WTC11 (cell line): ENCODE measurements around the gene FIGNL2. TPM values are rescaled to one million over a fixed set of nuclear protein-coding genes. Genes with fewer than 3 reads are reported as not detected.

ENCODE experiments used
- ATAC-seq: fragments of 200-7000 bp; cut with Tn5 transposase; 2 replicates; pipeline ENCODE4 v1.10.0; 2021; ENCODE audit warnings: mild to moderate bottlenecking, moderate library complexity
- CTCF ChIA-PET: fragments of 300-600 bp; sonication (Branson Sonifier 250); formaldehyde crosslinking; loops from one replicate; lab custom pipeline; 2021; ENCODE audit warnings: antibody characterized with exemption; lab: Charles Lee
- POLR2A ChIA-PET: fragments of 350-600 bp; sonication (Branson Sonifier 250); formaldehyde crosslinking; loops from one replicate; lab custom pipeline; 2021; ENCODE audit warnings: antibody characterized with exemption; lab: Charles Lee
- DNase-seq: peaks from one replicate; pipeline ENCODE4 v3.0.0; 2021; ENCODE audit warnings: low spot score
- H3K27ac Mint-ChIP-seq: 2 replicates; pipeline ENCODE4 v1.8.0; 2021; ENCODE audit warnings: mixed read lengths
- H3K27me3 Mint-ChIP-seq: 2 replicates; pipeline ENCODE4 v1.8.0; 2021; ENCODE audit warnings: low read depth, mild to moderate bottlenecking, moderate library complexity, mixed read lengths
- H3K36me3 Mint-ChIP-seq: 2 replicates; pipeline ENCODE4 v1.8.0; 2021; ENCODE audit warnings: mixed read lengths
- H3K4me1 Mint-ChIP-seq: 2 replicates; pipeline ENCODE4 v1.8.0; 2022; ENCODE audit warnings: mixed read lengths
- H3K4me3 Mint-ChIP-seq: 2 replicates; pipeline ENCODE4 v1.8.0; 2021; ENCODE audit warnings: mild to moderate bottlenecking, moderate library complexity, mixed read lengths
- H3K9me3 Mint-ChIP-seq: 2 replicates; pipeline ENCODE4 v1.8.0; 2021; ENCODE audit warnings: mixed read lengths
- CREB1 ChIP-seq: sonication (generic); formaldehyde crosslinking; IDR thresholded peaks from 2 replicates; pipeline ENCODE4 v1.8.0; 2023; ENCODE audit warnings: mild to moderate bottlenecking, missing genetic modification reagents
- E2F4 ChIP-seq: sonication (generic); formaldehyde crosslinking; IDR thresholded peaks from 2 replicates; pipeline ENCODE4 v1.8.1; 2022; ENCODE audit warnings: low read depth, mild to moderate bottlenecking, moderate library complexity, missing genetic modification reagents, borderline replicate concordance
- EMX1 ChIP-seq: fragments of 250-450 bp; sonication (Bioruptor Pico); IDR thresholded peaks from 2 replicates; pipeline ENCODE4 v1.8.0; 2021; ENCODE audit warnings: mild to moderate bottlenecking
- ERG ChIP-seq: fragments of 250-450 bp; sonication (Bioruptor Pico); IDR thresholded peaks from 2 replicates; pipeline ENCODE4 v1.8.0; 2021; ENCODE audit warnings: mild to moderate bottlenecking
- ETV6 ChIP-seq: sonication (generic); formaldehyde crosslinking; IDR thresholded peaks from 2 replicates; pipeline ENCODE4 v1.8.1; 2022; ENCODE audit warnings: mild to moderate bottlenecking, missing genetic modification reagents
- GABPB1 ChIP-seq: sonication (generic); formaldehyde crosslinking; IDR thresholded peaks from 2 replicates; pipeline ENCODE4 v1.8.1; 2023; ENCODE audit warnings: mild to moderate bottlenecking, missing genetic modification reagents
- GTF2I ChIP-seq: fragments of 250-450 bp; sonication (Bioruptor Pico); conservative IDR thresholded peaks from 2 replicates; pipeline ENCODE4 v1.4.0; 2021; ENCODE audit warnings: mild to moderate bottlenecking
- HMGXB4 ChIP-seq: sonication (generic); formaldehyde crosslinking; IDR thresholded peaks from 2 replicates; pipeline ENCODE4 v1.8.1; 2023; ENCODE audit warnings: mild to moderate bottlenecking, moderate library complexity, missing genetic modification reagents
- IRF1 ChIP-seq: sonication (generic); formaldehyde crosslinking; IDR thresholded peaks from 2 replicates; pipeline ENCODE4 v1.8.0; 2023; ENCODE audit warnings: missing genetic modification reagents
- IRF2 ChIP-seq: sonication (generic); formaldehyde crosslinking; IDR thresholded peaks from 2 replicates; pipeline ENCODE4 v1.8.0; 2022; ENCODE audit warnings: low read depth, missing genetic modification reagents, borderline replicate concordance
- MYBL2 ChIP-seq: sonication (generic); formaldehyde crosslinking; IDR thresholded peaks from 2 replicates; pipeline ENCODE4 v1.8.1; 2023; ENCODE audit warnings: mild to moderate bottlenecking, moderate library complexity, missing genetic modification reagents
- NFATC4 ChIP-seq: fragments of 250-450 bp; sonication (Bioruptor Pico); IDR thresholded peaks from 2 replicates; pipeline ENCODE4 v1.9.0; 2021; ENCODE audit warnings: mild to moderate bottlenecking
- NR3C1 ChIP-seq: sonication (generic); formaldehyde crosslinking; conservative IDR thresholded peaks from 2 replicates; pipeline ENCODE4 v1.8.1; 2023; ENCODE audit warnings: low read depth, mild to moderate bottlenecking, missing genetic modification reagents
- PRRX2 ChIP-seq: fragments of 250-450 bp; sonication (Bioruptor Pico); IDR thresholded peaks from 2 replicates; pipeline ENCODE4 v1.8.0; 2021; ENCODE audit warnings: mild to moderate bottlenecking
- TCF7 ChIP-seq: sonication (generic); formaldehyde crosslinking; IDR thresholded peaks from 2 replicates; pipeline ENCODE4 v1.8.0; 2022; ENCODE audit warnings: mild to moderate bottlenecking, low read depth, missing genetic modification reagents, moderate library complexity
- TEAD1 ChIP-seq: sonication (generic); formaldehyde crosslinking; IDR thresholded peaks from 2 replicates; pipeline ENCODE4 v1.8.0; 2022; ENCODE audit warnings: mild to moderate bottlenecking, missing genetic modification reagents
- TP53 ChIP-seq: sonication (generic); formaldehyde crosslinking; IDR thresholded peaks from 2 replicates; pipeline ENCODE4 v1.8.1; 2023; ENCODE audit warnings: mild to moderate bottlenecking, missing genetic modification reagents
- ZNF121 ChIP-seq: sonication (generic); formaldehyde crosslinking; IDR thresholded peaks from 2 replicates; pipeline ENCODE4 v1.8.0; 2023; ENCODE audit warnings: missing genetic modification reagents
- ZNF138 ChIP-seq: sonication (generic); formaldehyde crosslinking; conservative IDR thresholded peaks from 2 replicates; pipeline ENCODE4 v1.8.1; 2022; ENCODE audit warnings: mild to moderate bottlenecking, moderate library complexity, missing genetic modification reagents
- ZNF232 ChIP-seq: sonication (generic); formaldehyde crosslinking; IDR thresholded peaks from 2 replicates; pipeline ENCODE4 v1.8.0; 2022; ENCODE audit warnings: mild to moderate bottlenecking, missing genetic modification reagents
- ZNF263 ChIP-seq: sonication (generic); formaldehyde crosslinking; IDR thresholded peaks from 2 replicates; pipeline ENCODE4 v1.8.1; 2022; ENCODE audit warnings: low read depth, mild to moderate bottlenecking, moderate library complexity, missing genetic modification reagents
- ZNF317 ChIP-seq: sonication (generic); formaldehyde crosslinking; IDR thresholded peaks from 2 replicates; pipeline ENCODE4 v1.8.1; 2023; ENCODE audit warnings: low read depth, mild to moderate bottlenecking, moderate library complexity, missing genetic modification reagents, borderline replicate concordance
- ZNF425 ChIP-seq: fragments of 250-450 bp; sonication (Bioruptor Pico); conservative IDR thresholded peaks from 2 replicates; pipeline ENCODE4 v1.9.0; 2021; ENCODE audit warnings: mild to moderate bottlenecking
- ZNF512 ChIP-seq: sonication (generic); formaldehyde crosslinking; IDR thresholded peaks from 2 replicates; pipeline ENCODE4 v1.8.1; 2022; ENCODE audit warnings: missing genetic modification reagents, borderline replicate concordance
- total RNA-seq: library from RNA; stranded (reverse); gene quantifications from 3 replicates; pipeline ENCODE4 v1.2.3, GENCODE V29; 2021

FIGNL2 gene
- total RNA-seq, 1 experiment from 2014 or later: 9.9 TPM

- POLR2A ChIA-PET: interaction anchor here (1.0 kb wide), 1 partner anchor 26 kb away, joined by 3 read pairs; no protein-coding TSS in a partner anchor
- TF ChIP-seq IRF1 (CRISPR knock-in tag) (no peak), TCF7 (CRISPR knock-in tag) (no peak), ZNF512 (no peak), ZNF121 (CRISPR knock-in tag) (no peak), ZNF317 (CRISPR knock-in tag) (no peak), IRF2 (CRISPR knock-in tag) (no peak), E2F4 (no peak), NR3C1 (CRISPR knock-in tag) (no peak), CREB1 (no peak), PRRX2 (CRISPR knock-in tag) (no peak), ZNF232 (no peak), EMX1 (no peak), ZNF138 (CRISPR knock-in tag) (no peak), TP53 (no peak)
- TF ChIP-seq, all 79 proteins: peak for 0
- no peak overlapping the region for H3K27ac Mint-ChIP-seq
- peaks cover 55% of the 10 kb centered on the region for H3K4me1 Mint-ChIP-seq
- ATAC-seq: no peak
- CTCF ChIA-PET: interaction anchor here (0.6 to 4.7 kb wide), 12 partner anchors 9 to 186 kb away, joined by 3 to 32 read pairs (median 4); no protein-coding TSS in a partner anchor
- H3K9me3 Mint-ChIP-seq: peaks cover 3% of the 10 kb centered on the region; the same call in 1 of the 2 replicates
- no peaks in the 10 kb centered on the region for H3K36me3 Mint-ChIP-seq
- no peak for DNase-seq
- peaks cover 3% of the 10 kb centered on the region; the same call in 1 of the 2 replicates for H3K27me3 Mint-ChIP-seq
- no peak overlapping the region for H3K4me3 Mint-ChIP-seq
These were observed 10.5 kb downstream of the FIGNL2 start for GRCh38 chr12:51838036-51838435.

GRCh38 chr12:51837286-51837685 lies 11.2 kb downstream of the FIGNL2 start:
- Mint-ChIP-seq H3K4me3 (no peak overlapping the region), H3K27me3 (peaks cover 4% of the 10 kb centered on the region; the same call in 1 of the 2 replicates), H3K27ac (no peak overlapping the region), H3K9me3 (peaks cover 3% of the 10 kb centered on the region; the same call in 1 of the 2 replicates), H3K4me1 (peaks cover 62% of the 10 kb centered on the region), H3K36me3 (no peaks in the 10 kb centered on the region)
- DNase-seq (no peak), ATAC-seq (no peak)
- POLR2A ChIA-PET: interaction anchor here (1.0 kb wide), 1 partner anchor 27 kb away, joined by 3 read pairs; no protein-coding TSS in a partner anchor
- CTCF ChIA-PET: interaction anchor here (0.7 to 4.7 kb wide), 15 partner anchors 9 to 301 kb away, joined by 3 to 32 read pairs (median 4); no protein-coding TSS in a partner anchor
- no peak for TF ChIP-seq GTF2I
- TF ChIP-seq HMGXB4: no peak
- no peak for TF ChIP-seq ERG (CRISPR knock-in tag)
- no peak for TF ChIP-seq TCF7 (CRISPR knock-in tag)
- no peak for TF ChIP-seq NFATC4 (CRISPR knock-in tag)
- TF ChIP-seq ZNF425 (CRISPR knock-in tag): no peak
- no peak for TF ChIP-seq GABPB1 (CRISPR knock-in tag)
- no peak for TF ChIP-seq TEAD1 (CRISPR knock-in tag)
- TF ChIP-seq ZNF263 (CRISPR knock-in tag): no peak
- TF ChIP-seq EMX1: no peak
- no peak for TF ChIP-seq MYBL2 (CRISPR knock-in tag)
- no peak for TF ChIP-seq ETV6 (CRISPR knock-in tag)
